HCT116 (cell line): Measurements from ENCODE around the gene DCAF15. TPM values are rescaled to one million over a fixed set of nuclear protein-coding genes. Genes with fewer than 3 reads are reported as not detected.

Experiments used
- ATAC-seq: fragments of 200-7000 bp; cut with Tn5 transposase; 2 replicates; pipeline ENCODE4 v1.9.1; 2020; ENCODE audit warnings: mild to moderate bottlenecking, moderate library complexity
- BruUV-seq: library from RNA; stranded (reverse); fragments of 400-500 nt; replicated peaks from 2 replicates; lab custom pipeline; 2021; lab: Mats Ljungman, UMichigan
- CTCF ChIA-PET: fragments of 300-600 bp; sonication (Branson Sonifier 250); formaldehyde crosslinking; loops from one replicate; lab custom pipeline; 2021; ENCODE audit warnings: antibody characterized with exemption; lab: Charles Lee
- POLR2A ChIA-PET: fragments of 300-600, 350-600 bp; sonication (Branson Sonifier 250); formaldehyde crosslinking; loops from one replicate; lab custom pipeline; 2021; ENCODE audit warnings: antibody characterized with exemption; lab: Charles Lee
- RAD21 ChIA-PET, 2 experiments: fragments of 300-600 bp; sonication (Branson Sonifier 250); formaldehyde crosslinking; loops; one replicate each; lab custom pipeline; 2023; ENCODE audit warnings: low total read pairs in 2 of 2; ENCODE audit not compliant: uncharacterized antibody in 2 of 2, unreplicated experiment in 2 of 2, low non-redundant PET in 1 of 2; lab: Charles Lee
- DNase-seq: peaks from one replicate; pipeline ENCODE4 v3.0.0-alpha.2; 2010; ENCODE audit warnings: low read depth, low spot score
- H2AFZ ChIP-seq: fragments of 200-600 bp; shearing (Covaris generic), sonication (generic); 2 replicates; pipeline ENCODE4 v1.6.1; 2017; ENCODE audit warnings: low read depth, mixed run types, mixed read lengths, antibody characterized with exemption, low read length; ENCODE audit not compliant: poor library complexity, severe bottlenecking
- H3K27ac ChIP-seq: 2 replicates; pipeline ENCODE4 v1.5.1; 2012; ENCODE audit warnings: low read depth, low read length
- H3K27me3 ChIP-seq: fragments of 200-600 bp; sonication (generic); 2 replicates; pipeline ENCODE4 v1.6.1; 2016; ENCODE audit warnings: mixed run types, low read length, mixed read lengths; ENCODE audit not compliant: insufficient read depth
- H3K36me3 ChIP-seq, 2 experiments: fragments of 200-500 bp in 1 of 2; fragments of 200-600 bp in 1 of 2; sonication (Bioruptor generic) in 1 of 2; sonication (generic) in 1 of 2; 2 replicates each; pipeline versions ENCODE4 v1.5.1 to v1.6.1; 2014 to 2016; ENCODE audit warnings: low read length in 2 of 2, inconsistent platforms in 1 of 2, mixed read lengths in 1 of 2, mixed run types in 1 of 2; ENCODE audit not compliant: insufficient read depth in 2 of 2, control insufficient read depth in 1 of 2
- H3K4me1 ChIP-seq, 2 experiments: fragments of 200-600 bp in 1 of 2; sonication (generic) in 1 of 2; 2 replicates each; pipeline versions ENCODE4 v1.5.1 to v1.6.1; 2012 to 2017; ENCODE audit warnings: low read length in 2 of 2, inconsistent platforms in 1 of 2, mild to moderate bottlenecking in 1 of 2, mixed read lengths in 1 of 2, mixed run types in 1 of 2, moderate library complexity in 1 of 2; ENCODE audit not compliant: insufficient read depth in 2 of 2, control insufficient read depth in 1 of 2
- H3K4me2 ChIP-seq: fragments of 200-600 bp; sonication (generic); 2 replicates; pipeline ENCODE4 v1.6.1; 2017; ENCODE audit warnings: mixed run types, low read length, mixed read lengths
- H3K4me3 ChIP-seq, 2 experiments: fragments of 200-600 bp in 1 of 2; sonication (generic) in 1 of 2; replicated peaks in 1 of 2; 2 replicates each; pipeline ENCODE4 v1.5.1; 2011 to 2016; ENCODE audit warnings: low read length in 2 of 2, control low read depth in 1 of 2, low read depth in 1 of 2, mild to moderate bottlenecking in 1 of 2, mixed read lengths in 1 of 2, mixed run types in 1 of 2
- H3K79me2 ChIP-seq: fragments of 200-600 bp; sonication (generic); 2 replicates; pipeline ENCODE4 v1.6.1; 2017; ENCODE audit warnings: mild to moderate bottlenecking, mixed run types, low read length, moderate library complexity, mixed read lengths; ENCODE audit not compliant: insufficient read depth
- H3K9ac ChIP-seq: fragments of 200-600 bp; sonication (generic); 2 replicates; pipeline ENCODE4 v1.6.1; 2016; ENCODE audit warnings: low read length, mixed read lengths
- H3K9me2 ChIP-seq: fragments of 200-600 bp; sonication (generic), shearing (Covaris generic); 2 replicates; pipeline ENCODE4 v1.6.1; 2017; ENCODE audit warnings: mixed run types, mild to moderate bottlenecking, moderate library complexity; ENCODE audit not compliant: insufficient read depth
- H3K9me3 ChIP-seq, 2 experiments: fragments of 200-500 bp in 1 of 2; fragments of 200-600 bp in 1 of 2; sonication (Bioruptor generic) in 1 of 2; sonication (generic) in 1 of 2; 2 replicates each; pipeline ENCODE4 v1.6.1; 2014 to 2017; ENCODE audit warnings: low read length in 2 of 2, mixed read lengths in 2 of 2, inconsistent platforms in 1 of 2, low read depth in 1 of 2, mild to moderate bottlenecking in 1 of 2, mixed run types in 1 of 2, moderate library complexity in 1 of 2; ENCODE audit not compliant: control insufficient read depth in 1 of 2, insufficient read depth in 1 of 2
- H4K20me1 ChIP-seq: fragments of 200-600 bp; sonication (generic), shearing (Covaris generic); 2 replicates; pipeline ENCODE4 v1.6.1; 2017; ENCODE audit warnings: mixed run types, mild to moderate bottlenecking, moderate library complexity; ENCODE audit not compliant: insufficient read depth
- CBX3 ChIP-seq: IDR thresholded peaks from 2 replicates; pipeline ENCODE4 v1.6.1; 2012; ENCODE audit warnings: low read depth
- EGR1 ChIP-seq: IDR thresholded peaks from 2 replicates; pipeline ENCODE4 v1.6.1; 2012; ENCODE audit warnings: low read depth
- ELF1 ChIP-seq: IDR thresholded peaks from 2 replicates; pipeline ENCODE4 v1.6.1; 2012; ENCODE audit warnings: low read depth, borderline replicate concordance
- EZH2 ChIP-seq: fragments of 200-600 bp; sonication (generic); IDR thresholded peaks from 2 replicates; pipeline ENCODE4 v1.6.1; 2017; ENCODE audit warnings: antibody characterized with exemption, mixed run types
- EZH2phosphoT487 ChIP-seq: fragments of 200-600 bp; IDR thresholded peaks from 2 replicates; pipeline ENCODE4 v1.6.1; 2018; ENCODE audit warnings: antibody characterized with exemption, borderline replicate concordance
- RAD21 ChIP-seq: IDR thresholded peaks from 2 replicates; pipeline ENCODE4 v1.6.1; 2012; ENCODE audit warnings: low read depth, mild to moderate bottlenecking
- REST ChIP-seq: IDR thresholded peaks from 2 replicates; pipeline ENCODE4 v1.6.1; 2012; ENCODE audit warnings: low read depth
- SRF ChIP-seq: IDR thresholded peaks from 2 replicates; pipeline ENCODE4 v1.6.1; 2012; ENCODE audit warnings: low read depth
- TCF7L2 ChIP-seq: IDR thresholded peaks from 2 replicates; pipeline ENCODE4 v1.7.0; 2011; ENCODE audit warnings: borderline replicate concordance, inconsistent platforms; ENCODE audit not compliant: insufficient read depth, insufficient read length; ENCODE audit errors: extremely low read depth
- ZFX ChIP-seq: fragments of 450-650 bp; IDR thresholded peaks from 2 replicates; pipeline ENCODE4 v1.6.1; 2017
- intact Hi-C: fragments of 100-400 bp; cut with micrococcal nuclease; formaldehyde crosslinking; loops from 2 replicates; pipeline ENCODE4 v1.10.0; 2022
- total RNA-seq: library from RNA; stranded (reverse); gene quantifications from one replicate; pipeline ENCODE4 v1.2.1, GENCODE V29; 2021; ENCODE audit not compliant: unreplicated experiment

DCAF15 gene
- total RNA-seq, 1 experiment from 2014 or later, result 46.2 TPM

GRCh38 chr19:13996928-13997630, 44.8 kb downstream of the DCAF15 start (continued):
- TF ChIP-seq REST (no peak), EZH2 (no peak)

GRCh38 chr19:13997631-13997962, 45.3 kb downstream of the DCAF15 start:
- no peaks in the 10 kb centered on the region for H3K27me3 ChIP-seq
- no peak for DNase-seq
- no peaks in the 10 kb centered on the region for H4K20me1 ChIP-seq
- H3K27ac ChIP-seq, result no peak overlapping the region
- ATAC-seq, result no peak
- BruUV-seq, result no TSS peak
- peaks cover 6 to 7% of the 10 kb centered on the region in 2 experiments; a peak in 2 of 4 replicates for H3K9me3 ChIP-seq
- CTCF ChIA-PET, result no interaction called here
- intact Hi-C loops, result no loop called here
- H3K79me2 ChIP-seq, result 0 out of 2 replicates have a peak, but pooled peaks cover 9% of the 10 kb centered on the region
- H3K4me2 ChIP-seq, result no peak overlapping the region
- no peak for TF ChIP-seq SRF
- TF ChIP-seq RAD21, result no peak
- no peak for TF ChIP-seq EZH2phosphoT487
- TF ChIP-seq ELF1, result no peak
- no peak for TF ChIP-seq TCF7L2
- TF ChIP-seq ZFX, result no peak
- TF ChIP-seq EGR1, result no peak
- TF ChIP-seq CBX3, result no peak
- no peaks in the 10 kb centered on the region for H3K4me1 ChIP-seq
- no peaks in the 10 kb centered on the region for H3K9me2 ChIP-seq
- no peak overlapping the region for H2AFZ ChIP-seq
- no peak overlapping the region for H3K9ac ChIP-seq
- POLR2A ChIA-PET, result no interaction called here
- RAD21 ChIA-PET, result no interaction called here
- no peak overlapping the region for H3K4me3 ChIP-seq
- H3K36me3 ChIP-seq, result 0 out of 4 replicates have a peak, but pooled peaks cover 0 to 12% of the 10 kb centered on the region in 2 experiments
